ENCODE results near the gene TP63.

Gene TP63

GRCh38 chr3:189838291-189838690 lies 207.1 kb downstream of the TP63 start:
- TF ChIP-seq POLR2A (IDR thresholded peaks at IDR 0.05; ENCODE audit: extremely low read depth, insufficient read length) (no peak), MYC (IDR thresholded peaks at IDR 0.05; ENCODE audit: low read depth, low read length) (no peak)
- TF ChIP-seq, protein P1, sequence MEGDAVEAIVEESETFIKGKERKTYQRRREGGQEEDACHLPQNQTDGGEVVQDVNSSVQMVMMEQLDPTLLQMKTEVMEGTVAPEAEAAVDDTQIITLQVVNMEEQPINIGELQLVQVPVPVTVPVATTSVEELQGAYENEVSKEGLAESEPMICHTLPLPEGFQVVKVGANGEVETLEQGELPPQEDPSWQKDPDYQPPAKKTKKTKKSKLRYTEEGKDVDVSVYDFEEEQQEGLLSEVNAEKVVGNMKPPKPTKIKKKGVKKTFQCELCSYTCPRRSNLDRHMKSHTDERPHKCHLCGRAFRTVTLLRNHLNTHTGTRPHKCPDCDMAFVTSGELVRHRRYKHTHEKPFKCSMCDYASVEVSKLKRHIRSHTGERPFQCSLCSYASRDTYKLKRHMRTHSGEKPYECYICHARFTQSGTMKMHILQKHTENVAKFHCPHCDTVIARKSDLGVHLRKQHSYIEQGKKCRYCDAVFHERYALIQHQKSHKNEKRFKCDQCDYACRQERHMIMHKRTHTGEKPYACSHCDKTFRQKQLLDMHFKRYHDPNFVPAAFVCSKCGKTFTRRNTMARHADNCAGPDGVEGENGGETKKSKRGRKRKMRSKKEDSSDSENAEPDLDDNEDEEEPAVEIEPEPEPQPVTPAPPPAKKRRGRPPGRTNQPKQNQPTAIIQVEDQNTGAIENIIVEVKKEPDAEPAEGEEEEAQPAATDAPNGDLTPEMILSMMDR (IDR thresholded peaks at IDR 0.05; ENCODE audit: low read depth, low read length): no peak
- TF ChIP-seq, protein P2, sequence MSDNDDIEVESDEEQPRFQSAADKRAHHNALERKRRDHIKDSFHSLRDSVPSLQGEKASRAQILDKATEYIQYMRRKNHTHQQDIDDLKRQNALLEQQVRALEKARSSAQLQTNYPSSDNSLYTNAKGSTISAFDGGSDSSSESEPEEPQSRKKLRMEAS (IDR thresholded peaks at IDR 0.05; ENCODE audit: low read depth, low read length): no peak
- no peak overlapping the region for H3K4me3 ChIP-seq (ENCODE audit: low read depth, low read length)
- DNase-seq (ENCODE audit: low read depth): no peak

- peak; percentile 19 for DNase-seq (ENCODE audit: low read depth)
- TF ChIP-seq POLR2A (IDR thresholded peaks at IDR 0.05; ENCODE audit: extremely low read depth, insufficient read length) (no peak), MYC (IDR thresholded peaks at IDR 0.05; ENCODE audit: low read depth, low read length) (no peak)
- TF ChIP-seq, protein P2 (IDR thresholded peaks at IDR 0.05; ENCODE audit: low read depth, low read length): no peak
- TF ChIP-seq, protein P1 (IDR thresholded peaks at IDR 0.05; ENCODE audit: low read depth, low read length): no peak
These were observed 208.4 kb downstream of the TP63 start for GRCh38 chr3:189839576-189839975.

GRCh38 chr3:189841473-189842205 lies 210.4 kb downstream of the TP63 start:
- no peak overlapping the region for H3K4me3 ChIP-seq (ENCODE audit: low read depth, low read length)
- DNase-seq (ENCODE audit: low read depth): no peak
- no peak for TF ChIP-seq POLR2A (IDR thresholded peaks at IDR 0.05; ENCODE audit: extremely low read depth, insufficient read length)
- no peak for TF ChIP-seq MYC (IDR thresholded peaks at IDR 0.05; ENCODE audit: low read depth, low read length)
- TF ChIP-seq, protein P2 (IDR thresholded peaks at IDR 0.05; ENCODE audit: low read depth, low read length): no peak
- TF ChIP-seq, protein P1 (IDR thresholded peaks at IDR 0.05; ENCODE audit: low read depth, low read length): no peak

More at GRCh38 chr3:189839576-189839975, 208.4 kb downstream of the TP63 start:
- no peak overlapping the region for H3K4me3 ChIP-seq (ENCODE audit: low read depth, low read length)

- DNase-seq (ENCODE audit: low read depth): no peak
- no peak overlapping the region for H3K4me3 ChIP-seq (ENCODE audit: low read depth, low read length)
- TF ChIP-seq, protein P1 (IDR thresholded peaks at IDR 0.05; ENCODE audit: low read depth, low read length): no peak
- TF ChIP-seq, protein P2 (IDR thresholded peaks at IDR 0.05; ENCODE audit: low read depth, low read length): no peak
- TF ChIP-seq MYC (IDR thresholded peaks at IDR 0.05; ENCODE audit: low read depth, low read length) (no peak), POLR2A (IDR thresholded peaks at IDR 0.05; ENCODE audit: extremely low read depth, insufficient read length) (no peak)
These were observed 211.8 kb downstream of the TP63 start for GRCh38 chr3:189842681-189843602.

DNA sequence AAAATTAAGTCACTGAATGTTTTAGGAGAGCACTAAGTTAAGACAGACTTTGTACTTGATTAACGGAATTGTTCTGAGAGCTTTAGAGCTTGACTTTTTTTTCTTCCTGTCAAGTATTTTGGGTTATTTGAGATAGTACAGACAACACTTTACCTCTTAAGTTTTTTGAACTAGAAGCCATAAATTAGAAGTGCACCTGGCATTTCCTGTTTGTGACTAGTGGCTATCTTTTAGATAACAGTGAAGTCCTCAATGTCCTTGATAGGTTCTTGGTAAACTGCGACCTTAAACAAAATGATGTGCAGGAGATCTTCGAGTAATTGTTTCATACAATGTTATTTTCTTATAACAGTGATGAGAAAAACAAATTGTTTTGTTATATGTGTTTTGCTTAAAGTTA lies 213.9 kb downstream of the TP63 start:
- TF ChIP-seq POLR2A (IDR thresholded peaks at IDR 0.05; ENCODE audit: extremely low read depth, insufficient read length): no peak
- TF ChIP-seq, protein P1 (IDR thresholded peaks at IDR 0.05; ENCODE audit: low read depth, low read length): no peak
- TF ChIP-seq, protein P2 (IDR thresholded peaks at IDR 0.05; ENCODE audit: low read depth, low read length): no peak
- TF ChIP-seq MYC (IDR thresholded peaks at IDR 0.05; ENCODE audit: low read depth, low read length): no peak
- no peak overlapping the region for H3K4me3 ChIP-seq (ENCODE audit: low read depth, low read length)
- DNase-seq (ENCODE audit: low read depth): no peak
